Keratinocyte (primary cell): ENCODE measurements around the gene DNASE1. TPM values are rescaled to one million over a fixed set of nuclear protein-coding genes. Genes with fewer than 3 reads are reported as not detected.
"Not testable (repeated sequence)": the region's sequence is repeated elsewhere in the genome, so short reads cannot be mapped to it uniquely, and the experiment has no call there.

Experiments used
- DNase-seq: peaks from one replicate; pipeline ENCODE4 v3.0.0-alpha.2; 2011; ENCODE audit warnings: low read depth, missing footprints, low spot score
- FAIRE-seq: peaks from 2 replicates; lab custom pipeline; 2011; peaks lifted over from hg19 to GRCh38; lab: Jason Lieb, UNC
- H2AFZ ChIP-seq: 2 replicates; pipeline ENCODE4 v1.6.0; 2012; ENCODE audit warnings: low read length, control low read depth, inconsistent platforms; ENCODE audit not compliant: control insufficient read depth
- H3K27ac ChIP-seq: 2 replicates; pipeline ENCODE4 v1.5.1; 2011; ENCODE audit warnings: low read length; ENCODE audit not compliant: control insufficient read depth, insufficient read depth
- H3K27me3 ChIP-seq: 3 replicates; pipeline ENCODE4 v1.6.0; 2011; ENCODE audit warnings: low read length; ENCODE audit not compliant: control insufficient read depth, insufficient read depth; ENCODE audit errors: extremely low read depth
- H3K36me3 ChIP-seq, 2 experiments: 2 replicates in 1 of 2; 3 replicates in 1 of 2; pipeline ENCODE4 v1.5.1; 2011; ENCODE audit warnings: low read length in 2 of 2, mild to moderate bottlenecking in 1 of 2; ENCODE audit not compliant: control insufficient read depth in 2 of 2, insufficient read depth in 2 of 2; ENCODE audit errors: extremely low read depth in 1 of 2
- H3K4me1 ChIP-seq: 3 replicates; pipeline ENCODE4 v1.5.1; 2011; ENCODE audit warnings: low read length; ENCODE audit not compliant: control insufficient read depth, insufficient read depth; ENCODE audit errors: extremely low read depth
- H3K4me2 ChIP-seq: 3 replicates; pipeline ENCODE4 v1.6.0; 2011; ENCODE audit warnings: low read depth, low read length; ENCODE audit not compliant: control insufficient read depth, insufficient read depth; ENCODE audit errors: extremely low read depth
- H3K4me3 ChIP-seq, 3 experiments: fragments of 200-600 bp in 1 of 3; sonication (generic) in 1 of 3; 2 replicates in 2 of 3; 3 replicates in 1 of 3; pipeline ENCODE4 v1.5.1; 2011 to 2016; ENCODE audit warnings: low read length in 3 of 3, mild to moderate bottlenecking in 3 of 3, control low read depth in 2 of 3, inconsistent platforms in 1 of 3, low read depth in 1 of 3, mixed read lengths in 1 of 3, mixed run types in 1 of 3, moderate library complexity in 1 of 3; ENCODE audit not compliant: control insufficient read depth in 2 of 3, insufficient read depth in 2 of 3; ENCODE audit errors: extremely low read depth in 1 of 3
- H3K79me2 ChIP-seq: 2 replicates; pipeline ENCODE4 v1.6.0; 2012; ENCODE audit warnings: low read length; ENCODE audit not compliant: control insufficient read depth, insufficient read depth
- H3K9ac ChIP-seq: 3 replicates; pipeline ENCODE4 v1.6.0; 2011; ENCODE audit warnings: low read length; ENCODE audit not compliant: control insufficient read depth, insufficient read depth; ENCODE audit errors: extremely low read depth
- H3K9me1 ChIP-seq: 3 replicates; pipeline ENCODE4 v1.6.0; 2011; ENCODE audit warnings: low read length; ENCODE audit not compliant: control insufficient read depth, insufficient read depth; ENCODE audit errors: extremely low read depth
- H3K9me3 ChIP-seq: 2 replicates; pipeline ENCODE4 v1.5.1; 2012; ENCODE audit warnings: low read depth, low read length; ENCODE audit not compliant: control insufficient read depth
- H4K20me1 ChIP-seq: 3 replicates; pipeline ENCODE4 v1.6.0; 2011; ENCODE audit warnings: low read length; ENCODE audit not compliant: control insufficient read depth, insufficient read depth; ENCODE audit errors: extremely low read depth
- CTCF ChIP-seq, 3 experiments: IDR thresholded peaks in 1 of 3; conservative IDR thresholded peaks in 1 of 3; optimal IDR thresholded peaks in 1 of 3; 2 replicates in 2 of 3; 3 replicates in 1 of 3; pipeline versions ENCODE3 to v1.5.1; 2011; ENCODE audit warnings: low read length in 3 of 3, mild to moderate bottlenecking in 3 of 3, moderate library complexity in 2 of 3, control low read depth in 1 of 3, inconsistent platforms in 1 of 3; ENCODE audit not compliant: insufficient read depth in 2 of 3; ENCODE audit errors: extremely low read depth in 1 of 3
- EZH2 ChIP-seq: IDR thresholded peaks from one replicate; pipeline ENCODE4 v1.6.1; 2012; ENCODE audit warnings: inconsistent platforms, mild to moderate bottlenecking, low read length, moderate library complexity
- dilution Hi-C: fragments of 300-500 bp; cut with MboI; formaldehyde crosslinking; loops from one replicate; pipeline ENCODE4 v1.7.0; 2020; ENCODE audit warnings: low sequenced_read_pairs; ENCODE audit not compliant: extremely low pct_ligation_motif_present
- polyA plus RNA-seq, 5 experiments: library from polyadenylated mRNA; depleted of rRNA in 3 of 5; stranded (reverse) in 3 of 5; stranded (forward) in 1 of 5; unstranded in 1 of 5; fragments of >200 nt; gene quantifications; 1 replicate in 1 of 5; 2 replicates in 3 of 5; 3 replicates in 1 of 5; pipeline versions ENCODE4 v1.2.1 to v1.2.3, GENCODE V29; 2011 to 2012; ENCODE audit warnings: missing spikeins in 2 of 5, low read depth in 1 of 5, low replicate concordance in 1 of 5

DNASE1 gene
- polyA plus RNA-seq, 1 donor (not counting 4 experiments of a cell fraction or from before 2014, with no cell fraction given), result 5.2 TPM

GRCh38 chr16:3608069-3608468 is 46.4 kb upstream of the DNASE1 start:
- Histone ChIP-seq H3K4me1 (peaks cover 13% of the 10 kb centered on the region), H3K9me3 (no peaks in the 10 kb centered on the region), H3K36me3 (peaks cover 4 to 5% of the 10 kb centered on the region in 2 experiments), H3K4me2 (no peak overlapping the region), H3K9me1 (peaks cover 3% of the 10 kb centered on the region), H3K4me3 (no peak overlapping the region), H3K27me3 (no peaks in the 10 kb centered on the region), H3K9ac (no peak overlapping the region), H4K20me1 (no peaks in the 10 kb centered on the region), H3K27ac (no peak overlapping the region), H3K79me2 (peaks cover 18% of the 10 kb centered on the region), H2AFZ (no peak overlapping the region)
- DNase-seq (no peak), FAIRE-seq (no peak)
- dilution Hi-C loops, result no loop called here
- TF ChIP-seq EZH2 (no peak), CTCF (optimal IDR thresholded peaks at IDR 0.05 in 1 of 3, IDR thresholded peaks at IDR 0.05 in 1 of 3, conservative IDR thresholded peaks at IDR 0.05 in 1 of 3; ENCODE audit: extremely low read depth in 1 of 3, insufficient read depth in 2 of 3, low read length in 3 of 3) (no peak)

- H3K36me3 ChIP-seq, FAIRE-seq, H4K20me1 ChIP-seq, H3K27me3 ChIP-seq, H3K4me2 ChIP-seq, H3K27ac ChIP-seq, H3K9ac ChIP-seq, H3K4me3 ChIP-seq, H3K9me1 ChIP-seq, H3K9me3 ChIP-seq, dilution Hi-C loops, DNase-seq, H2AFZ ChIP-seq: not testable (repeated sequence)
- peaks cover 13% of the 10 kb centered on the region for H3K4me1 ChIP-seq
- peaks cover 24% of the 10 kb centered on the region for H3K79me2 ChIP-seq
Measured at GRCh38 chr16:3608976-3609375, 45.5 kb upstream of the DNASE1 start.
